Activated CD8-positive, alpha-beta memory T cell treated with anti-CD3 and anti-CD28 coated beads, Interleukin-2, amount 50 U/mL, for 24 hours (primary cell): Measurements from ENCODE around the gene MYL12A.
"Not testable (repeated sequence)": the region's sequence is repeated elsewhere in the genome, so short reads cannot be mapped to it uniquely, and the experiment has no call there.

ENCODE experiments used
- DNase-seq: peaks from one replicate; pipeline ENCODE4 v3.0.0-alpha.2; 2020; ENCODE audit errors: extremely low read depth

MYL12A gene

GRCh38 chr18:3247240-3248061 is at the start of gene MYL12A:
TSS of gene MYL12A (plus strand) at chr18:3247801. CDS start at chr18:3253248, 5,447 bp downstream.
- peak; percentile 86 for DNase-seq

- not testable (repeated sequence) for DNase-seq
These were observed 49.2 kb upstream of the MYL12A start for GRCh38 chr18:3198260-3198860.

GRCh38 chr18:3199942-3200645 is 47.5 kb upstream of the MYL12A start:
- no peak for DNase-seq

GRCh38 chr18:3205239-3205638 is 42.4 kb upstream of the MYL12A start:
- no peak for DNase-seq

- DNase-seq: no peak
These were observed 40.0 kb upstream of the MYL12A start for GRCh38 chr18:3207565-3207964.

DNA sequence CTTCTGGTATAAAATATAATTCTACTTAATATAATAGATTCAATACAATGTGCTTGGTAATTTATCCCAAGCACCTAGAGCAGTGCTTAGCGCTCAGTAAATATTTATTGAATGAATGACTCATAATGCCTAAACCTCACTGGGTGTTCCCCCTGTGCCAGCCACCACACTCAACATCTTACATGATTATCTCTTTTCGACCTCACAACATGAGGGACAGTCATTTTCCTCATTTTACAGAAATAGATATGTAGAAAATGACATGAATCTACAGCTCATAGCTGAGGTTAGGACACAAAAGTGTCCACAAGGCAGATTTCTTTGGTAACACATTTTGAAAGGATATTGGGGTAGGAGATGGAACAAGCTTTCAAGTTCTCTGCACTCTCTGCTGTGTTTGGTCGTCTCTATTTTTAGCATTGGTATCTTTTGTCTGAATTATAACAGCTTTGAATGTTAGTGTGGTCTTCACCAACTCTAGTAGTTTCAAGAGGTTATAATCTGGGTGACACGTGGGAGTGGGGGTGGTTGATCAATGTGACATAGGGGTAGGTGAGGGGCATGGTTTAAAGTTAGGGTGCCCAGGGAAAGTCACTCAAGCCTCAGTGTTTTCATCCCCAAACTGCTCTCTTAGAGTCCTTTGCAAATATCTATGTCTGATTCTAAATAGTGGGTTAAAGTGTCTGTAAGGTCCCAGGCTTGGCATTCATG is 37.6 kb upstream of the MYL12A start:
- DNase-seq: no peak

DNA sequence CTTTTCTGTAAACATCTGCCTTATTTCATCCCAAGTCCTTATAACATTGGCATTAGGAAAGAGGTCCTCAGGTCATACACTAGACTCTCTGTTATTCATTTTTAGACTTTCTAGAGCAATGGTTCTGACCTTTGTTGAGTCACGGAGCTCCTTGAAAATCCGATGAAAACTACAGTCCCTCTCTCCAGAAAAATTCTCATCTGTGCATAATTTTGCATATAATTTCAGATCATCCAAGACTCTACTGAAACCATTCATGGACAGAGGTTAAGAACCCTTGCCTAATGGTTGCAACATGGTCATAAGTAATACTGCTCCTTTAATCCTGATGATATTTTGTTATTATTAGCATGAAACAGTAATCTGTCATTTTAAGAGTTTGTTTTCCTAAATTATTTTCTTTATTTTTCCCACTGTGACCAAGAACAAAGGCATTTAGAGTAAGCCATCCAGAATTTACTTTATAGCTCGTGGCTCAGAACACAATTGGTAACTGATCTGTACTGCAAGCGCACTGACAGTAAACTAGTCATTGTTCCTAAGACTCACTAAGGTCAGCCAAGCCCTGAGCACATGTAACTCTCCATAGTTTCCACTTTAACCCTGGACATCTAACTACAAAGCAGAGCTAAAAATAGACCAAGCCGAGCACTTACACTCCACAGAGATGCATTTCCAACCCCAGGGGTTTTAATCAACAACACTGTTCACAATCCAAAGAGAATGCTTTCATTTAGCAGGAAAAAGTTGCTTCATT is 36.2 kb upstream of the MYL12A start:
- no peak for DNase-seq

DNA sequence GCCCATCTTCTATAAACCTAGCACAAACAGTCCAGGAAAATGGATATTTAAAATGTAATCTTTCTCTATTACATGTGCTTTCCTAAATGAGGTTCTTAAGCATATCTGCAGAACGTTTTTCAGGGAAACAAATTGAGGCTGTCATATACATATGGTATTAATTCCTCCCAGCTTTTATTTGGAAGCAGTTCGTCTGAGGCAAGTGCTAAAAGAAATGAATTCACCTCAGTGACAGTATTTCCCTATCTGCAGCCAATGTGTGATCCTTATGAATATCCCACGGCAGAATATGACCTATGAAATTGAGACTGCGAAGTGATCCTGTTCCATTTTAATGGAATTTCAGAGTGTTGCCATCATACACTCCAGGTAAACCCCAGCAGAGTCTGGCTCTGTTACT is 34.9 kb upstream of the MYL12A start:
- DNase-seq: no peak

- no peak for DNase-seq
These were observed 34.1 kb upstream of the MYL12A start for GRCh38 chr18:3213300-3214059.

GRCh38 chr18:3214855-3215637 is 32.6 kb upstream of the MYL12A start:
- DNase-seq: no peak

- no peak for DNase-seq
These were observed 30.6 kb upstream of the MYL12A start for GRCh38 chr18:3216987-3217386.

DNA sequence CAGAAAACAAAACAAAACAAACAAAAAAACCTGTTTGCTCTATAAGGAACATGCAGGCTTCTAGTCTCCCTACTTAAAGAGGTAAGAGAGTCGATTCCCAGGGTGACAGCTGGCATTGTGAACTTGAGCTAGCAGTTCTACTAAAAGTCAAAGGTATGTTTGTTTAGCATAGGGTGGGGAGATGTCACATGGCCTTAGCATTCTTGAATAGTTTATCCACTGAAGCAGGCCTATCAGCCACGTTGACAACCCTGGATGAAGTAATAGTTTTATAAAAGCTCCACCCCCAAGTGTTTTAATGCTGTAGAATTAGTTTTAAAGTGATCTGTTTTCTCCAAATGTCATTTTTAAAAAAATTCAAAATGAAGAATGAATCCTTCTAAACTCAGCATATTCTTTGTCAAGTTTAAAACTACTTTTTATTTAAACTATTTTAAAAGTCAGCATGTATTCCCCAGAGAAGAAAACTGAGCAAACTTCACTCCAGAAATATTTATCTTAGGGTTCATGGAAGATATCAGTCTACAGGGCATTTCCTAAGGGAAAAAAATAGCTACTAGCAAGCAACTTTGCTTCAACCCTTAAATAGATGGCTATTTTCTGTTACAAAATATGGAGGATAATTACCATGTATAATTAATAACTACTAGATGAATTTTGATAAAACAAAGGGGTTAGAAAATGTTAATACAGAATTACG is 29.5 kb upstream of the MYL12A start:
- no peak for DNase-seq

DNA sequence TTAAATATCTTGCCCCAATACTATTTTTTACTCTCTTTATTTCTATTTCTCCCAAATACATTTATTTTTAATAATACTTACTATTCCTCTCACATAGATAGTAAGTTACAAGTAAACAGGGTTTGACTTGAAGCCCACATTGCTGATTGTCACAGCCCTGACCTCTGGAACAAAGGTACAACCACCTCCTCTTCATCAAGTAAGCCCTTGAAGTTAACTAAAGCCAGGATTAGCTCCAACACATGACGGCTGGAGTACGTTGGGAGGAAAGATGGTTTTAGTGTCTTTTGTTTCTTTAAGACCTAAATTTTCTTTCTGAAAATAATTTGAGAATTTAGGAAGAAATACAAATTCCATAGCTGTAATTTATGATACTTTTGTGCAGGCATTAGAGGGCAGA is 28.8 kb upstream of the MYL12A start:
- DNase-seq: no peak

DNA sequence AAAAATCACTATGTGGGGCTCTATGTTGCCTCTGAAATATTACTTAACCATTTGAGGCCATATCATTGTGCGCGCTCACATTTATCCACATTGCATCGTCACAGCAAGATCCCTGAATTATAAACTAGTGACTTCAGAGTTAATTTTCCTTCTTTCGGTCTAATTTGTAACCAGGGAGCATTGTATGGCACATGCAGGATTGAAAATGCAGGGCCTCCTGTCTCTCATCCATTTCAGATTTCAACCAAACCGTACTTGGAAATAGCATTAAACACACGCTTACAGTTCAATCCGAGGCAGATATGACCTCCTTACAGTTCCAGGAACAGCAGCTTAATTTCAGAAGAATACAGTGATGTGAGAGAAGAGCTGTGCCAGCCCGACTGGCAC is 28.4 kb upstream of the MYL12A start:
- DNase-seq: no peak

DNA sequence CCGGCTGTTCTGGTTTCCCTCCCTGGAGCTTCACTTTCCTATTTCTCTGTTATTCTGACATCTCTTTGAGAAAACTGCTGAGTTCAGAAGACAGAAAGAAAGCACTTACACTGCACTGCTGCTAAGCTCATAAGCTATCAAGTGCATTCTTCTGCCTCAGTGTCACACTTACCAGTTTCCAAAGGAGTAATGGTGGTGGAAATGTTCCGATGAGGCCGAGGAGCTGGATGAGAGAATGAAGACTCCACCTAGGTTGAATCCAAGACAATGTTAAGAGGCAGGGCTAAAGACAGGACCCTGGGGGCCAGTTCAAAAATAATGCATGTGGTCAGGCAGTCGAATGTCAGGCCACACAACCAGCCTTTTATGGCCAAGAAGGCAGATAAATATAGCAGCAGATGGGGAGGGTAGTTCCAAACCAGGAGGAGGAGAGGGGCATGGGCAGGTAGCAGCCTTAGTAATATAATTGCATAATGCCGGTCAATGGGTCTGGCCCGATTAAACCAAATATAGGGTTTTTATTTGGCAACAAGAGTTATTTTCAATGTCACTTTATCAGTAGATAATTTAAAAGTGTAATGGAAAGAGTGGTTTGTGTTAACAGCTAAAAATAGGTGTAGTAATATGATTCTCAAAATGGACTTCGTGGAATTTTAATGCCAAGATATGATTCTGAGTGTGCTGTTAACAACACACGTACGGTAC is 27.8 kb upstream of the MYL12A start, which contains the start of gene MYOM1:
Gene MYOM1, minus strand, starts transcription at position 338 of the 705 bp plus-strand sequence. CDS start 4,745 bp downstream, outside the sequence.
- no peak for DNase-seq

GRCh38 chr18:3220868-3221267 is 26.7 kb upstream of the MYL12A start:
- not testable (repeated sequence) for DNase-seq

DNA sequence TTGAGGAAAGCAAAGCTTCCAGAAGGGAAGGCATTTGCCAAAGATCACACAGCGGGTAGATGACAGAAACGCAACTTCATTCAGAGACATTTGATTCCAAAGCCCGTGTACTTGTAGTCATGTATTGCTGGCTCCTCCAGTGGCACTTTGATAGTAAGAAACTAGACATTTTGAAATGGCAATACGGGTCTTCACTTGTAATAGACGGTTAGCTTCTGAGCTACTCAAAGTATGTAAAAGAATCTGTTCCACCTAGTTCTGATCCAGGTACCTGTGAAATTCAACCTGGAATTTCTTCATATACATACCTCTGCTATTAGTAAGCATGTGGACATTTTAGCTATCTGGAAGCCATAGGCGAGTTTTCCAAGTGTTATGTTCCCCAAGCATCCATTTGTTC is 26.1 kb upstream of the MYL12A start:
- no peak for DNase-seq

- DNase-seq: no peak
These were observed 24.2 kb upstream of the MYL12A start for GRCh38 chr18:3223356-3223755.
